Measurements from ENCODE around the gene WDR70. TPM values are rescaled to one million over a fixed set of nuclear protein-coding genes. Genes with fewer than 3 reads are reported as not detected.
"Not testable (repeated sequence)": the region's sequence is repeated elsewhere in the genome, so short reads cannot be mapped to it uniquely, and the experiment has no call there.

The WDR70 gene
- total RNA-seq, 2 donors from 2014 or later, result 35.2 to 38.8 TPM

DNA sequence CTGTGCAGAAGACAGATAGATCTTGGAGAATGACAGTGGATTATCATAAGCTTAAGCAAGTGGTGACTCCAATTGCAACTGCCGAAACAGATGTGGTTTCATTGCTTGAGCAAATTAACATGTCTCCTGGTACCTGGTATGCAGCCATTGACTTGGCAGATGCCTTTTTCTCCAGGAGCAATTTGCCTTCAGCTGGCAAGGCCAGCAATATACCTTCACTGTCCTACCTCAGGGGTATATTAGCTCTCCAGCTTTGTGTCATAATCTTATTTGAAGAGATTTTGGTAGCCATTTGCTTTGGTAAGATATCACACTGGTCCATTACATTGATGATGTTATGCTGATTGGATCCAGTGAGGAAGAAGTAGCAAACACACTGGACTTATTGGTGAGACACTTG is 417.3 kb downstream of the WDR70 start:
- not testable (repeated sequence) for H3K36me3 Mint-ChIP-seq (ENCODE audit: low read depth); H3K27me3 Mint-ChIP-seq; H3K27ac Mint-ChIP-seq; H3K4me1 Mint-ChIP-seq; DNase-seq; H3K9me3 ChIP-seq (ENCODE audit: control insufficient read depth, low read length, poor library complexity, severe bottlenecking); ATAC-seq; H3K4me3 Mint-ChIP-seq

DNA sequence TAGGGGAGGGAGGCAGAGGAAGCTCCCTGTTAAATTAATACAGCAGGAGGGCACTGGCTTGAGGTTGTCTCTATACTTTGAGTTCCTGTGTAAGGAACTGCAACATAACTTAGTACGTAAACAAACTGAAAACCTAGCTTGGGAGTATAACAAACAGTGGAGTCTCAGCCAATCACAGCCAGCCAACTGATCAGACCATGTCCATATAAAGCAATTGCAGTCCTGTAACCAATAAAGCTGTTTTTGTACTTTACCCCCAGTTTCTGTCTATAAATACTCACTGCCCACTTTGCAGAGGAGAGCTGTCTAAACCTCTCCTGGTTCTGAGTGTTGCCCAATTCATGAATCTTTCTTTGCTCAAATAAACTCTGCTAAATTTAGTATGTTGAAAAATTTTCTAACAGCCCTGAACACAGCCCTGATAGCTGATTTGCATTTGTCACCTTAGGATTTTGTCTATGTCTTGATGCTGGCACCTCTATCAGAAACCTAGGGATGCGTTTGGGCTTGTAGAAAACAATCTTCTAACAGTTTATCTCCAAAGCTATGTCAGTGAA is 420.8 kb downstream of the WDR70 start:
- ATAC-seq (no peak), DNase-seq (no peak)
- no peaks in the 10 kb centered on the region for H3K36me3 Mint-ChIP-seq (ENCODE audit: low read depth)
- no peaks in the 10 kb centered on the region for H3K27me3 Mint-ChIP-seq
- no peaks in the 10 kb centered on the region for H3K4me1 Mint-ChIP-seq
- no peaks in the 10 kb centered on the region for H3K9me3 ChIP-seq (ENCODE audit: control insufficient read depth, low read length, poor library complexity, severe bottlenecking)
- no peak overlapping the region for H3K4me3 Mint-ChIP-seq
- H3K27ac Mint-ChIP-seq, result no peak overlapping the region

DNA sequence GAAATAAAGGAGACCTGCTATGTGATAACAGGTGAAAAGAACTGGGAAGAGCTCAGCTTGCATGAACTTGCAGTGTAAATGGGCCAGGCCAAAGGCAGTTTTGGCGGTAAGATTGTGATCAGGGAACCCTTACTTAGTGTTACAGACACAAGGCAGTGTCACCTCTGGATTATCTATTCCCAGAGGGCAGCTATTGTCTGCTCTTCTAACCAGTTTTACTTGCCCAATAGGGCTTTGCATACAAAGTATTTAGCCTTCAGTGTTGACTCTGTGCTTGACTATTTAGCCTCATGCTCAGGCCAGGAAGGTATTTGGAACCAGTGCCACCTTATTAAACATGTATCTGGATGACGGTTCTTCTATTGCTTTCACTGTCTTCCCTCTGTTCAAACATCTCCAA is 422.4 kb downstream of the WDR70 start:
- ATAC-seq (no peak), DNase-seq (no peak)
- Mint-ChIP-seq H3K36me3 (ENCODE audit: low read depth) (no peaks in the 10 kb centered on the region), H3K4me1 (no peaks in the 10 kb centered on the region), H3K4me3 (no peak overlapping the region), H3K27me3 (peaks cover 4% of the 10 kb centered on the region), H3K27ac (no peak overlapping the region)
- no peaks in the 10 kb centered on the region for H3K9me3 ChIP-seq (ENCODE audit: control insufficient read depth, low read length, poor library complexity, severe bottlenecking)

Other genes starting within 250 kb of the WDR70 start
- gene CPLANE1, start 129.9 kb upstream of the WDR70 start, total RNA-seq, result 1 to 10 TPM; 6.0 to 8.4 TPM
- 10 to 100 TPM; 22.6 to 25.0 TPM for gene NUP155, start 8.2 kb upstream of the WDR70 start, total RNA-seq

Data from T-helper 17 cell (primary cell).